Esophagus squamous epithelium (tissue), 4 donors: ENCODE measurements around the gene CHRNA5.

Experiments used
- POLR2A ChIP-seq, 4 donors: fragments of 450-650 bp; IDR thresholded peaks; one replicate each; pipeline ENCODE4 v1.6.1; 2017; ENCODE audit warnings: antibody characterized with exemption in 4 of 4, mild to moderate bottlenecking in 4 of 4, moderate library complexity in 3 of 4
- TF ChIP-seq, protein P1 (sequence below), 6 experiments: fragments of 450-650 bp in 4 of 6; fragments of 200-600 bp in 2 of 6; sonication (generic) in 2 of 6; IDR thresholded peaks; one replicate each; pipeline ENCODE4 v1.5.1; 2016 to 2019; ENCODE audit warnings: antibody characterized with exemption in 6 of 6, mild to moderate bottlenecking in 4 of 6, moderate library complexity in 4 of 6

- TF ChIP-seq, protein P1, sequence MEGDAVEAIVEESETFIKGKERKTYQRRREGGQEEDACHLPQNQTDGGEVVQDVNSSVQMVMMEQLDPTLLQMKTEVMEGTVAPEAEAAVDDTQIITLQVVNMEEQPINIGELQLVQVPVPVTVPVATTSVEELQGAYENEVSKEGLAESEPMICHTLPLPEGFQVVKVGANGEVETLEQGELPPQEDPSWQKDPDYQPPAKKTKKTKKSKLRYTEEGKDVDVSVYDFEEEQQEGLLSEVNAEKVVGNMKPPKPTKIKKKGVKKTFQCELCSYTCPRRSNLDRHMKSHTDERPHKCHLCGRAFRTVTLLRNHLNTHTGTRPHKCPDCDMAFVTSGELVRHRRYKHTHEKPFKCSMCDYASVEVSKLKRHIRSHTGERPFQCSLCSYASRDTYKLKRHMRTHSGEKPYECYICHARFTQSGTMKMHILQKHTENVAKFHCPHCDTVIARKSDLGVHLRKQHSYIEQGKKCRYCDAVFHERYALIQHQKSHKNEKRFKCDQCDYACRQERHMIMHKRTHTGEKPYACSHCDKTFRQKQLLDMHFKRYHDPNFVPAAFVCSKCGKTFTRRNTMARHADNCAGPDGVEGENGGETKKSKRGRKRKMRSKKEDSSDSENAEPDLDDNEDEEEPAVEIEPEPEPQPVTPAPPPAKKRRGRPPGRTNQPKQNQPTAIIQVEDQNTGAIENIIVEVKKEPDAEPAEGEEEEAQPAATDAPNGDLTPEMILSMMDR (IDR thresholded peaks at IDR 0.05), result no peak
- TF ChIP-seq POLR2A (IDR thresholded peaks at IDR 0.05), result no peak
These were observed 27.0 kb upstream of the CHRNA5 start for GRCh38 chr15:78538358-78538757.
